ENCODE measurements around the gene ZNF774. TPM values are rescaled to one million over a fixed set of nuclear protein-coding genes. Genes with fewer than 3 reads are reported as not detected.

The ZNF774 gene
- total and polyA plus RNA-seq, 12 donors: 2.2 to 19.6 (median 6.4) TPM

DNA sequence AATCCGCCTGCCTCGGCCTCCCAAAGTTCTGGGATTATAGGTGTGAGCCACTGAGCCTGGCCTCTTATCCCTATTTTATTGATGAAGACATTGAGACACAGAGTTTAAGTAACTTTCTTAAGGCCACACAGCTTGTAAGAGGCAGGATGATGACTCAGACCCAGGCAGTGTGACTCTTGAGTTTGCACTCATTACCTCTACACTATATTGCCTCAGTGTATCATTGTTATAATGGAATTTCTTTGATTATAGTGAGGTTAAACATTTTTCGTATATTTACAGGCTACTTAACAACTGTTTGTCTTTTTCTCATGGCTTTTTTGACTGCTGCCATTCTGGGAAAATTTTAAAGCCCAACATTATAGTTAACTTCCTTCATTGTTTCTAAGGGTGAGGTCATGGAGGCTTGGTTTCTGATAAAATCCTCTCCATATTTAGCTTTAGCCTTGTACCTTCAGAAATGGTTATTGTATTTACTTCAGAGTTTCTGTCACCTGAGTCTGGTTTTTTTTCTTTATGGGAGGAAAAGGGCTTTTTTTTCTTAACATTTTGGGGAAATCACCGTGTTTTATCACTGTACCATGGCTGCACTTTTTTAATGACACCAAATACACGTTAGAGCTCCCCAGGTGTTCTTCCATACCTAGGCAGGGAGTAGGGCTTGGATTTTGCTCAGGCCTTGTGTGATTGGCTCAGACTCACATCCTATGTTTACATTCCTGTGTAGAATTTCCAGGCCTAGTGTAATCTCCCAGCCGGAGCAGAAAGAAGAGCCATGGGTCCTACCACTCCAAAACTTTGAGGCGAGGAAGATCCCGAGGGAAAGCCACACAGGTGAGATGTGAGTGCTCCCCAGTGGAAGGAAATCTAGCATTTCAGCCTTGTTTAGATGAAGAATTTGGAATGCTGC, 6.3 kb downstream of the ZNF774 start:
- intact Hi-C loops (cut with DNase I): no loop called here
- ATAC-seq (no peak), DNase-seq (no peak)
- Histone ChIP-seq H3K4me1 (peaks cover 2 to 22% (median 14%) of the 10 kb centered on the region in 9 donors), H3K27me3 (no peaks in the 10 kb centered on the region), H3K27ac (no peak overlapping the region), H3K9me3 (no peaks in the 10 kb centered on the region), H3K4me3 (no peak overlapping the region), H3K36me3 (peaks cover 0 to 50% (median 0%) of the 10 kb centered on the region in 9 donors)
- 91 to 94% methylated on average over 8 of the region's 8 CpGs for WGBS, 2 donors
- TF ChIP-seq CTCF (IDR thresholded peaks at IDR 0.05): no peak

GRCh38 chr15:90360746-90361145, 8.7 kb downstream of the ZNF774 start:
- intact Hi-C loops (cut with DNase I): loop anchor here in 6 of 10 donors (5.0 to 10.0 kb wide), 4 partner anchors 107 to 244 kb away; no protein-coding TSS in a partner anchor
- no peaks in the 10 kb centered on the region for H3K27me3 ChIP-seq
- ATAC-seq (no peak), DNase-seq (no peak)
- peaks cover 2 to 26% (median 14%) of the 10 kb centered on the region in 9 donors for H3K4me1 ChIP-seq
- H3K4me3 ChIP-seq: no peak overlapping the region
- 87 to 88% methylated on average over 14 of the region's 14 CpGs for WGBS, 2 donors
- no peaks in the 10 kb centered on the region for H3K9me3 ChIP-seq
- peaks cover 0 to 49% (median 0%) of the 10 kb centered on the region in 9 donors for H3K36me3 ChIP-seq
- H3K27ac ChIP-seq: no peak overlapping the region
- TF ChIP-seq CTCF (IDR thresholded peaks at IDR 0.05): no peak

DNA sequence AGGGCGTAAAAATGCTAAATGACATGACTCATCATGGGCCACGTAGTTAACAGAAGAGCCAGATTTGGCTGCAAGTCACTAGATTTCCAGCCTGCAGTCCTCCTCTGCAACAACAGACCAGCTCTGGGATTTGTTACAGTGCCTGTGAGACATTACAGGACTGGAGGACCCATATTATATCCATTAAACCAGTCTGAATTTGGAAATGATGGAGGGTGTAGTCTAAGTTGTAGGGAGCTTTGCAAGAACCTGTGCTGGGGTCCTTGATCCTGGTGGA, 10.8 kb downstream of the ZNF774 start:
- H3K4me3 ChIP-seq: no peak overlapping the region
- H3K27me3 ChIP-seq: no peaks in the 10 kb centered on the region
- no peak for TF ChIP-seq CTCF (IDR thresholded peaks at IDR 0.05)
- 43 to 50% methylated on average over 2 of the region's 2 CpGs for WGBS, 2 donors
- peak overlapping the region in 9 of 10 donors; percentile 42 to 89 (median 77) for H3K27ac ChIP-seq
- ATAC-seq (peak in 6 of 8 donors; percentile 58 to 75 (median 66)), DNase-seq (no peak)
- H3K9me3 ChIP-seq: no peaks in the 10 kb centered on the region
- H3K36me3 ChIP-seq: peaks cover 0 to 31% (median 0%) of the 10 kb centered on the region in 9 donors
- H3K4me1 ChIP-seq: peaks cover 2 to 40% (median 20%) of the 10 kb centered on the region in 9 donors
- intact Hi-C loops (cut with DNase I): loop anchor here (1.0 to 10.0 kb wide), 7 partner anchors 104 to 242 kb away; no protein-coding TSS in a partner anchor

DNA sequence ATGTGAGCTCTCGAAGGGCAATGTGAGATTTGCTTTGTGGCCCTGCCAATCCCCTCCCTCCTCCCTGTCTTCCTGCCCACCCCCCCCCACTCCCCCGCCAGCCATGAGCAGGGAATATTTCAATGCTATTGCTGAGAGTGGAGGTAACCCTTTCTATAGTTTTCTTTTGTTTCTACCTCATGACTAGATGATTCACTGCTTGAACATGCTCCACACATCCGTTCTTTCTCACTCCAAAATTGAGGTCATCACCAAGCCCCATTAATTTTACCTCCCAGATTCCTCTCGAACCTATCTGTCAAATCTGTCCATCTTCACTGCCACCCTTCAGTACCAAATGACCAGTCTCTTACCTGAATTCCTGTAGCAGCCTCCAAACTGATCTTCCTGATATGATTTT, 12.2 kb downstream of the ZNF774 start:
- Histone ChIP-seq H3K4me3 (no peak overlapping the region), H3K4me1 (peaks cover 2 to 51% (median 24%) of the 10 kb centered on the region in 9 donors), H3K27me3 (no peaks in the 10 kb centered on the region), H3K9me3 (no peaks in the 10 kb centered on the region), H3K36me3 (peaks cover 0 to 20% (median 0%) of the 10 kb centered on the region in 9 donors), H3K27ac (no peak overlapping the region)
- TF ChIP-seq CTCF (IDR thresholded peaks at IDR 0.05): no peak
- DNase-seq (no peak), ATAC-seq (no peak)
- intact Hi-C loops (cut with DNase I): loop anchor here in 6 of 10 donors (5.0 to 10.0 kb wide), 4 partner anchors 103 to 241 kb away; no protein-coding TSS in a partner anchor
- WGBS, 2 donors: 85 to 87% methylated on average over 4 of the region's 4 CpGs
